H9 (cell line): ENCODE results near the gene KDM3A. TPM values are rescaled to one million over a fixed set of nuclear protein-coding genes. Genes with fewer than 3 reads are reported as not detected.

Experiments
- DNase-seq: peaks from one replicate; pipeline ENCODE4 v3.0.0-alpha.2; 2017
- H2AFZ ChIP-seq: one replicate; pipeline ENCODE4 v1.6.1; 2013; ENCODE audit warnings: mild to moderate bottlenecking, low read length, control low read depth, moderate library complexity
- H2AK5ac ChIP-seq: 2 replicates; pipeline ENCODE4 v1.6.1; 2013; ENCODE audit warnings: low read length, control low read depth, mixed read lengths; ENCODE audit not compliant: insufficient read length
- H2BK120ac ChIP-seq: one replicate; pipeline ENCODE4 v1.6.1; 2013; ENCODE audit warnings: low read depth, mild to moderate bottlenecking, low read length, control low read depth, inconsistent platforms; ENCODE audit not compliant: poor library complexity, severe bottlenecking
- H2BK12ac ChIP-seq: 2 replicates; pipeline ENCODE4 v1.6.1; 2013; ENCODE audit warnings: low read length, control low read depth, mixed read lengths, low read depth; ENCODE audit not compliant: insufficient read length
- H2BK15ac ChIP-seq: 2 replicates; pipeline ENCODE4 v1.6.1; 2013; ENCODE audit warnings: low read depth, low read length, control low read depth
- H2BK20ac ChIP-seq: one replicate; pipeline ENCODE4 v1.6.1; 2013; ENCODE audit warnings: low read depth, mild to moderate bottlenecking, low read length, control low read depth, inconsistent platforms; ENCODE audit not compliant: poor library complexity, severe bottlenecking
- H2BK5ac ChIP-seq: 2 replicates; pipeline ENCODE4 v1.6.1; 2013; ENCODE audit warnings: low read length, control low read depth, mixed read lengths; ENCODE audit not compliant: insufficient read length
- H3K14ac ChIP-seq: 2 replicates; pipeline ENCODE4 v1.6.1; 2013; ENCODE audit warnings: low read length, control low read depth; ENCODE audit not compliant: insufficient read depth
- H3K18ac ChIP-seq: 2 replicates; pipeline ENCODE4 v1.6.1; 2013; ENCODE audit warnings: low read depth, mild to moderate bottlenecking, mixed read lengths, low read length, control low read depth; ENCODE audit not compliant: insufficient read length
- H3K23ac ChIP-seq: 2 replicates; pipeline ENCODE4 v1.6.1; 2013; ENCODE audit warnings: low read length, control low read depth, mixed read lengths, low read depth; ENCODE audit not compliant: insufficient read length
- H3K23me2 ChIP-seq: 2 replicates; pipeline ENCODE4 v1.6.1; 2013; ENCODE audit warnings: low read depth, mild to moderate bottlenecking, mixed read lengths, low read length, control low read depth; ENCODE audit not compliant: insufficient read length, poor library complexity, severe bottlenecking
- H3K27ac ChIP-seq: 2 replicates; pipeline ENCODE4 v1.5.1; 2013; ENCODE audit warnings: low read length, control low read depth, mixed read lengths, low read depth; ENCODE audit not compliant: insufficient read length
- H3K27me3 ChIP-seq: 2 replicates; pipeline ENCODE4 v1.6.1; 2013; ENCODE audit warnings: low read length, control low read depth, inconsistent platforms; ENCODE audit not compliant: insufficient read depth
- H3K4ac ChIP-seq: 2 replicates; pipeline ENCODE4 v1.6.1; 2013; ENCODE audit warnings: low read depth, mild to moderate bottlenecking, control low read depth, inconsistent platforms, low read length, moderate library complexity
- H3K4me1 ChIP-seq: 2 replicates; pipeline ENCODE4 v1.6.1; 2013; ENCODE audit warnings: low read length, control low read depth, inconsistent platforms; ENCODE audit not compliant: insufficient read depth
- H3K4me2 ChIP-seq: 2 replicates; pipeline ENCODE4 v1.6.1; 2013; ENCODE audit warnings: low read length, control low read depth, mixed read lengths; ENCODE audit not compliant: insufficient read length, insufficient read depth
- H3K56ac ChIP-seq: 2 replicates; pipeline ENCODE4 v1.6.1; 2013; ENCODE audit warnings: low read depth, mild to moderate bottlenecking, mixed read lengths, low read length, control low read depth; ENCODE audit not compliant: insufficient read length
- H3K79me1 ChIP-seq: 2 replicates; pipeline ENCODE4 v1.6.1; 2013; ENCODE audit warnings: low read depth, mild to moderate bottlenecking, moderate library complexity, low read length, control low read depth, inconsistent platforms; ENCODE audit not compliant: insufficient read depth, poor library complexity, severe bottlenecking
- H3K79me2 ChIP-seq: 2 replicates; pipeline ENCODE4 v1.6.1; 2013; ENCODE audit warnings: low read length, control low read depth, inconsistent platforms; ENCODE audit not compliant: insufficient read depth
- H3K9ac ChIP-seq: 2 replicates; pipeline ENCODE4 v1.6.1; 2013; ENCODE audit warnings: low read length, control low read depth, mixed read lengths; ENCODE audit not compliant: insufficient read length; ENCODE audit errors: extremely low read depth
- H3K9me3 ChIP-seq: one replicate; pipeline ENCODE4 v1.6.1; 2013; ENCODE audit warnings: low read depth, low read length, inconsistent platforms; ENCODE audit not compliant: control insufficient read depth
- H3T11ph ChIP-seq: one replicate; pipeline ENCODE4 v1.6.1; 2013; ENCODE audit warnings: mild to moderate bottlenecking, low read length, control low read depth, inconsistent platforms
- H4K20me1 ChIP-seq: one replicate; pipeline ENCODE4 v1.6.1; 2013; ENCODE audit not compliant: control insufficient read depth, insufficient read length, insufficient read depth
- H4K5ac ChIP-seq: 2 replicates; pipeline ENCODE4 v1.6.1; 2013; ENCODE audit warnings: low read depth, mild to moderate bottlenecking, mixed read lengths, low read length, control low read depth; ENCODE audit not compliant: insufficient read length
- H4K8ac ChIP-seq: replicated peaks from 2 replicates; pipeline ENCODE4 v1.6.1; 2013; ENCODE audit warnings: low read length, control low read depth, mixed read lengths, low read depth; ENCODE audit not compliant: insufficient read length
- H4K91ac ChIP-seq: 2 replicates; pipeline ENCODE4 v1.6.1; 2013; ENCODE audit warnings: low read depth, mild to moderate bottlenecking, moderate library complexity, mixed read lengths, low read length, control low read depth; ENCODE audit not compliant: insufficient read length
- H3K27ac Mint-ChIP-seq, 3 experiments: 2 replicates in 2 of 3; 3 replicates in 1 of 3; pipeline ENCODE4 v1.8.0; 2020 to 2021; ENCODE audit warnings: mixed read lengths in 3 of 3, mild to moderate bottlenecking in 1 of 3, moderate library complexity in 1 of 3
- H3K27me3 Mint-ChIP-seq: 2 replicates; pipeline ENCODE4 v1.8.0; 2021; ENCODE audit warnings: low read depth, mild to moderate bottlenecking, moderate library complexity, mixed read lengths
- H3K36me3 Mint-ChIP-seq, 3 experiments: 2 replicates in 2 of 3; 3 replicates in 1 of 3; pipeline ENCODE4 v1.8.0; 2020 to 2021; ENCODE audit warnings: low read depth in 3 of 3, mixed read lengths in 3 of 3; ENCODE audit not compliant: insufficient read depth in 1 of 3
- H3K4me1 Mint-ChIP-seq, 2 experiments: 2 replicates each; pipeline ENCODE4 v1.8.0; 2020; ENCODE audit warnings: mixed read lengths in 2 of 2
- H3K4me3 Mint-ChIP-seq, 2 experiments: 2 replicates in 1 of 2; 3 replicates in 1 of 2; pipeline ENCODE4 v1.8.0; 2020 to 2021; ENCODE audit warnings: mild to moderate bottlenecking in 2 of 2, mixed read lengths in 2 of 2, moderate library complexity in 1 of 2
- H3K9me3 Mint-ChIP-seq, 2 experiments: 2 replicates in 1 of 2; 3 replicates in 1 of 2; pipeline ENCODE4 v1.8.0; 2020; ENCODE audit warnings: mild to moderate bottlenecking in 2 of 2, mixed read lengths in 2 of 2, moderate library complexity in 1 of 2
- WGBS: extraction: QIAGEN DNeasy Blood & Tissue Kit; methylation state at CpG from one replicate; pipeline ENCODE4 v1.1.7; 2013; ENCODE audit warnings: missing lambda C conversion rate, low lambda C conversion rate, mixed read lengths; ENCODE audit not compliant: insufficient read length; ENCODE audit errors: extremely low coverage; 5-methylcytosine and 5-hydroxymethylcytosine counted together
- total RNA-seq: library from RNA; stranded (reverse); gene quantifications from 2 replicates; pipeline ENCODE4 v1.2.1, GENCODE V29; 2021
- TF ChIP-seq, protein P1 (sequence below): fragments of 200-600 bp; sonication (generic); conservative IDR thresholded peaks from 3 replicates; pipeline ENCODE4 v1.8.0; 2021; ENCODE audit warnings: antibody characterized with exemption, mild to moderate bottlenecking

KDM3A gene
- total RNA-seq, 1 experiment from 2014 or later: 28.1 TPM

DNA sequence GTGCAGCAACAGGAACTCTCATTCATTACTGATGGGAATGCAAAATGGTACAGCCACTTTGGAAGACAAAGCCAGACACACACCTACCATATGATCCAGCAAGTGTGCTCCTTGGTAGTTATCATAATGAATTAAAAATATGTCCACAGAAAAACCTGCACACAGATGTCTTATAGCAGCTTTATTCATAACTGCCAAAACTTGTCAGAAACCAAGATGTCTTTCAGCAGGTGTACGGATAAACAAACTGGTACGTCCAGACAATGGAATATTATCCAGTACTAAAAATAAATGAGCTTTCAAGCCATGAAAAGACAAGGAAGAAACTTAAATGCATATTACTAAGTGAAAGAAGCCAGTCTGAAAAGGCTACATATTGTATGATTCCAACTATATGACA, 71.7 kb downstream of the KDM3A start:
- H3K79me1 ChIP-seq: no peaks in the 10 kb centered on the region
- Mint-ChIP-seq H3K27me3 (no peaks in the 10 kb centered on the region), H3K4me3 (no peak overlapping the region), H3K27ac (no peak overlapping the region), H3K4me1 (no peaks in the 10 kb centered on the region; a peak in 1 of 4 replicates), H3K36me3 (peaks cover 4 to 17% (median 10%) of the 10 kb centered on the region in 3 experiments; a peak in 5 of 7 replicates), H3K9me3 (no peaks in the 10 kb centered on the region)
- no peak overlapping the region for H4K91ac ChIP-seq
- no peak overlapping the region for H3K27ac ChIP-seq
- H2BK12ac ChIP-seq: no peak overlapping the region
- H2BK5ac ChIP-seq: no peak overlapping the region
- no peaks in the 10 kb centered on the region for H3K9me3 ChIP-seq
- no peak overlapping the region for H4K5ac ChIP-seq
- no CpG with 5 or more reads among the region's 2 CpGs for WGBS
- H2AK5ac ChIP-seq: no peak overlapping the region
- no peak overlapping the region for H3K14ac ChIP-seq
- H3K23ac ChIP-seq: no peak overlapping the region
- no peaks in the 10 kb centered on the region for H3K23me2 ChIP-seq
- no peak overlapping the region for H2BK120ac ChIP-seq
- H2BK20ac ChIP-seq: no peak overlapping the region
- no peak overlapping the region for H4K8ac ChIP-seq
- no peak overlapping the region for H3K4me2 ChIP-seq
- no peaks in the 10 kb centered on the region for H3K79me2 ChIP-seq
- H3K4ac ChIP-seq: no peak overlapping the region
- H3K4me1 ChIP-seq: no peaks in the 10 kb centered on the region
- no peak overlapping the region for H3K56ac ChIP-seq
- H2BK15ac ChIP-seq: no peak overlapping the region
- H3K27me3 ChIP-seq: no peaks in the 10 kb centered on the region
- DNase-seq: no peak
- no peak overlapping the region for H3K18ac ChIP-seq
- no peak overlapping the region for H3T11ph ChIP-seq
- TF ChIP-seq, protein P1, sequence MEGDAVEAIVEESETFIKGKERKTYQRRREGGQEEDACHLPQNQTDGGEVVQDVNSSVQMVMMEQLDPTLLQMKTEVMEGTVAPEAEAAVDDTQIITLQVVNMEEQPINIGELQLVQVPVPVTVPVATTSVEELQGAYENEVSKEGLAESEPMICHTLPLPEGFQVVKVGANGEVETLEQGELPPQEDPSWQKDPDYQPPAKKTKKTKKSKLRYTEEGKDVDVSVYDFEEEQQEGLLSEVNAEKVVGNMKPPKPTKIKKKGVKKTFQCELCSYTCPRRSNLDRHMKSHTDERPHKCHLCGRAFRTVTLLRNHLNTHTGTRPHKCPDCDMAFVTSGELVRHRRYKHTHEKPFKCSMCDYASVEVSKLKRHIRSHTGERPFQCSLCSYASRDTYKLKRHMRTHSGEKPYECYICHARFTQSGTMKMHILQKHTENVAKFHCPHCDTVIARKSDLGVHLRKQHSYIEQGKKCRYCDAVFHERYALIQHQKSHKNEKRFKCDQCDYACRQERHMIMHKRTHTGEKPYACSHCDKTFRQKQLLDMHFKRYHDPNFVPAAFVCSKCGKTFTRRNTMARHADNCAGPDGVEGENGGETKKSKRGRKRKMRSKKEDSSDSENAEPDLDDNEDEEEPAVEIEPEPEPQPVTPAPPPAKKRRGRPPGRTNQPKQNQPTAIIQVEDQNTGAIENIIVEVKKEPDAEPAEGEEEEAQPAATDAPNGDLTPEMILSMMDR: no peak
- H2AFZ ChIP-seq: no peak overlapping the region
- H3K9ac ChIP-seq: no peak overlapping the region
- H4K20me1 ChIP-seq: no peaks in the 10 kb centered on the region
